ENCODE results near the gene RNF207. TPM values are rescaled to one million over a fixed set of nuclear protein-coding genes. Genes with fewer than 3 reads are reported as not detected.
A peak's percentile ranks its signal among the peaks of the same experiment; 100 is the strongest.
"Not testable (repeated sequence)": the region's sequence is repeated elsewhere in the genome, so short reads cannot be mapped to it uniquely, and the experiment has no call there.

The RNF207 gene
- total RNA-seq, 2 donors from 2014 or later: 25.2 to 52.4 TPM

GRCh38 chr1:6211731-6212130 lies 5.8 kb downstream of the RNF207 start:
- ATAC-seq (no peak), DNase-seq (no peak)
- Histone ChIP-seq H3K27me3 (no peaks in the 10 kb centered on the region), H3K36me3 (replicated peaks in 1 of 2; ENCODE audit: insufficient read depth in 1 of 2, low read depth in 2 of 2) (peaks cover 0 to 3% of the 10 kb centered on the region in 2 donors), H3K4me1 (peaks cover 30% of the 10 kb centered on the region), H3K4me3 (no peak overlapping the region), H3K27ac (no peak overlapping the region), H3K9me3 (no peaks in the 10 kb centered on the region)
- intact Hi-C loops (cut with DNase I): no loop called here
- 86 to 98% methylated on average over 9 to 15 of the region's 16 CpGs for WGBS, 2 donors
- no peak for TF ChIP-seq POLR2A (IDR thresholded peaks at IDR 0.05)
- TF ChIP-seq CTCF (IDR thresholded peaks at IDR 0.05): no peak

DNA sequence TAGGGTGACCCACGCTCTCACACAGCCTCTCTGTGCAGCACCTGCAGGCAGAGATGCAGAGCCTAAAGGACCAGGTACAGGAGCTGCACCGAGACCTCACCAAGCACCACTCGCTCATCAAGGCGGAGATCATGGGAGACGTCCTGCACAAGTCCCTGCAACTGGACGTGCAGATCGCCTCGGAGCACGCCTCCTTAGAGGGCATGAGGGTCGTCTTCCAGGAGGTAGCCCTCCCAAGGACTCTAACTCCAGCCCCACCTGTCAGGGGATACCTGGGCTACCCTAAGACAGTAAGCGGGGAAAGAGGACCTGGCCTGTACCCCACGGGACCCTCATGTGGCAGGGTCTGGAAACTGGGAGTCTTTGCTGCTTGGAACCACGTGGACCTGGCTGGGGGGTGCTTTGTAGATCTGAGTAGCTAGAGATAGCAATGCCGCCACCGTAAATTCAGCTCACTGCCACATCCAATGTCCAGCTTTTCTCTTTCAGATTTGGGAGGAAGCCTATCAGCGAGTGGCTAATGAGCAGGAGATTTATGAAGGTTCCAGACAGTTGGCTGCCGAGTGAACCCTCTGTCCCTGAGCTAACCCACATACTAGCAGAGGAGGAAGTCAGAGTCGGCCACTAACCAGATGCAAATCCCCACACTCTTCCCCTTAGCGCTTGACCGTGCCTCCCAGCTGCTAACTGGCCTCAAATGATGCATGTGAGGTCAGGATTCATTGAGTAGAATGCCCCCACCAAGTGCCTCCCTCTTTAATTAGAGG lies 6.5 kb downstream of the RNF207 start:
- no peak overlapping the region for H3K27ac ChIP-seq
- TF ChIP-seq CTCF (IDR thresholded peaks at IDR 0.05): no peak
- no peak for TF ChIP-seq POLR2A (IDR thresholded peaks at IDR 0.05)
- no peaks in the 10 kb centered on the region for H3K27me3 ChIP-seq
- no peak overlapping the region for H3K4me3 ChIP-seq
- ATAC-seq (no peak), DNase-seq (no peak)
- H3K36me3 ChIP-seq (replicated peaks in 1 of 2; ENCODE audit: insufficient read depth in 1 of 2, low read depth in 2 of 2): peaks cover 0 to 3% of the 10 kb centered on the region in 2 donors
- peaks cover 24% of the 10 kb centered on the region for H3K4me1 ChIP-seq
- no peaks in the 10 kb centered on the region for H3K9me3 ChIP-seq
- WGBS, 2 donors: 78 to 83% methylated on average over 10 to 20 of the region's 20 CpGs
- intact Hi-C loops (cut with DNase I): no loop called here

- ATAC-seq (peak; percentile 83), DNase-seq (peak; percentile 34 to 53 (median 46))
- peaks cover 0 to 3% of the 10 kb centered on the region in 2 donors for H3K36me3 ChIP-seq (replicated peaks in 1 of 2; ENCODE audit: insufficient read depth in 1 of 2, low read depth in 2 of 2)
- intact Hi-C loops (cut with DNase I): no loop called here
- WGBS, 2 donors: 66 to 71% methylated on average over 12 to 16 of the region's 16 CpGs
- H3K27me3 ChIP-seq: no peaks in the 10 kb centered on the region
- peak overlapping the region in 3 of 4 donors; percentile 62 to 70 (median 70) for H3K27ac ChIP-seq
- H3K9me3 ChIP-seq: no peaks in the 10 kb centered on the region
- TF ChIP-seq CTCF (IDR thresholded peaks at IDR 0.05): peak in 1 of 7 experiments; percentile 10
- TF ChIP-seq POLR2A (IDR thresholded peaks at IDR 0.05): no peak
- H3K4me3 ChIP-seq: no peak overlapping the region
- peaks cover 14% of the 10 kb centered on the region for H3K4me1 ChIP-seq
Measured at GRCh38 chr1:6218375-6219164, 12.7 kb downstream of the RNF207 start.

GRCh38 chr1:6219641-6220040 lies 13.7 kb downstream of the RNF207 start:
- H3K4me3 ChIP-seq; intact Hi-C loops (cut with DNase I); H3K9me3 ChIP-seq; DNase-seq; H3K27ac ChIP-seq; H3K27me3 ChIP-seq; ATAC-seq; H3K36me3 ChIP-seq (replicated peaks in 1 of 2; ENCODE audit: insufficient read depth in 1 of 2, low read depth in 2 of 2): not testable (repeated sequence)
- peaks cover 14% of the 10 kb centered on the region for H3K4me1 ChIP-seq
- 82 to 85% methylated on average over 11 of the region's 11 CpGs for WGBS, 2 donors

DNA sequence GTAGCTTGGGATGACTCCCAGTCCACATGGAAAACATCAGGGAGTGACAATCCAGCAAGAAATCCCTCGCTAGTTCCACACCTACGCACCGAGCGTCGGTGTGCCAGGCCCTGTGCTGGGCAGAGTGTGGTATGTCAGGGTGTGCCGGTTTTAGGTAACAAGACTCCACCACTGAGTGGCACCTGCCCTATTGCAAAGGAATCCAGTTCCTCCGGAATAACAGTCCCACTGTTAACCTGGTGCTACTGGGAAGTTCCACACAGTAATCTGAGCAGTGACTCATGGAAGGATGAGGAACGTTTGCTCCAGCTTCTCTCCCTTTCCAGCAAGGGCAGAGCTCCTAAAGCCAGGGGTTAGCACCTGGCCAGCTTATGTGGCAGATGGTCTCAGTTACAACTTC lies 14.3 kb downstream of the RNF207 start:
- intact Hi-C loops (cut with DNase I): no loop called here
- Histone ChIP-seq H3K36me3 (replicated peaks in 1 of 2; ENCODE audit: insufficient read depth in 1 of 2, low read depth in 2 of 2) (peaks cover 0 to 8% of the 10 kb centered on the region in 2 donors), H3K27me3 (no peaks in the 10 kb centered on the region), H3K4me1 (peaks cover 14% of the 10 kb centered on the region), H3K9me3 (no peaks in the 10 kb centered on the region), H3K27ac (no peak overlapping the region), H3K4me3 (no peak overlapping the region)
- DNase-seq (no peak), ATAC-seq (no peak)
- TF ChIP-seq CTCF (IDR thresholded peaks at IDR 0.05) (no peak), POLR2A (IDR thresholded peaks at IDR 0.05) (no peak)
- WGBS, 2 donors: 79 to 84% methylated on average over 7 to 8 of the region's 8 CpGs
